GM12892 (cell line): Measurements from ENCODE around the gene SCUBE3.

Experiments used
- DNase-seq: peaks from one replicate; pipeline ENCODE4 v3.0.0; 2011; ENCODE audit not compliant: insufficient read length
- FAIRE-seq: peaks from 2 replicates; lab custom pipeline; 2011; peaks lifted over from hg19 to GRCh38; lab: Jason Lieb, UNC
- POLR2A ChIP-seq: IDR thresholded peaks from 2 replicates; pipeline ENCODE4 v1.6.1; 2011; ENCODE audit warnings: low read depth, low read length, control low read depth
- POLR2AphosphoS5 ChIP-seq: IDR thresholded peaks from 2 replicates; pipeline ENCODE4 v1.6.1; 2011; ENCODE audit warnings: low read depth, low read length, control low read depth
- TAF1 ChIP-seq: IDR thresholded peaks from 2 replicates; pipeline ENCODE4 v1.6.1; 2011; ENCODE audit warnings: low read depth, mild to moderate bottlenecking, control low read depth, low read length, borderline replicate concordance

Gene SCUBE3

GRCh38 chr6:35174088-35174434, 39.7 kb upstream of the SCUBE3 start:
- no peak for FAIRE-seq
- no peak for DNase-seq
- no peak for TF ChIP-seq TAF1
- TF ChIP-seq POLR2AphosphoS5 = no peak
- TF ChIP-seq POLR2A = no peak

DNA sequence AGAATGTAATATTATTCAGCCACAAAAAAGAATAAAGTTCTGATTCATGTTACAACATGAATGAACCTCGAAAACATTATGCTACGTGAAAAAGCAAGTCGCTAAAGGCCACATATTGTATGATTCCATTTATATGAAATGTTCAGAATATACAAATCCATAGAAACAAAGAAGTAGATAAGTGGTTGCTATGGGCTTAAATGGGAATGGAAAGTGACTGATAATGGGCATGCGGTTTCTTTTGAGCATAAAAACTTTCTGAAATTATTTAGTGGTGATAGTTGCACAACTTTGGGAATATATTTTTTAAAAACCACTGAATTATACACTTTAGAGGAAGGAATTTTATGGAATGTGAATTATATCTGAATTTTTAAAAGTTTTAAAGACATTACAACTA, 39.3 kb upstream of the SCUBE3 start:
- DNase-seq (no peak), FAIRE-seq (no peak)
- TF ChIP-seq TAF1 = no peak
- TF ChIP-seq POLR2AphosphoS5 = no peak
- no peak for TF ChIP-seq POLR2A

GRCh38 chr6:35176301-35177024, 37.3 kb upstream of the SCUBE3 start:
- TF ChIP-seq TAF1 (no peak), POLR2AphosphoS5 (no peak), POLR2A (no peak)
- DNase-seq (no peak), FAIRE-seq (no peak)

DNA sequence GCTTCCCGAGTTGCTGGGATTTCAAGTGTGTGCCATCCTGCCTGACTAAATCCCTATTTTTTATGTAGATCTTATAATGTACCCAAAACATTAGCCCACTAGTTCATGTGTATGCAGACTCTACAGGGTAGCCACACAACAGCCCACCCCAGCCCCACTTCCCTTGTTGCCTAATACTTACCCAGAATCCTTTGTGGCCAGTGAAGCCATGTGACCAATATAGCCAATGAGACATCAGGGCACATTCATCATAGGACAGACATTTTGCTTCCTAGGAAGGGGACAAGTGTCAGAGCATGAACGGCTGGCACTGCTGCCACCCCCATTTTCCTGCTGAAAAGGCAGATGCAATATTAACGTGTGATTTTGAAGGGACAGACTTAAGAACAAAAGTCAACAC, 36.6 kb upstream of the SCUBE3 start:
- DNase-seq (no peak), FAIRE-seq (no peak)
- TF ChIP-seq TAF1 (no peak), POLR2A (no peak), POLR2AphosphoS5 (no peak)

GRCh38 chr6:35177596-35177995, 36.2 kb upstream of the SCUBE3 start:
- no peak for TF ChIP-seq POLR2AphosphoS5
- no peak for TF ChIP-seq TAF1
- no peak for TF ChIP-seq POLR2A
- FAIRE-seq (no peak), DNase-seq (no peak)

DNA sequence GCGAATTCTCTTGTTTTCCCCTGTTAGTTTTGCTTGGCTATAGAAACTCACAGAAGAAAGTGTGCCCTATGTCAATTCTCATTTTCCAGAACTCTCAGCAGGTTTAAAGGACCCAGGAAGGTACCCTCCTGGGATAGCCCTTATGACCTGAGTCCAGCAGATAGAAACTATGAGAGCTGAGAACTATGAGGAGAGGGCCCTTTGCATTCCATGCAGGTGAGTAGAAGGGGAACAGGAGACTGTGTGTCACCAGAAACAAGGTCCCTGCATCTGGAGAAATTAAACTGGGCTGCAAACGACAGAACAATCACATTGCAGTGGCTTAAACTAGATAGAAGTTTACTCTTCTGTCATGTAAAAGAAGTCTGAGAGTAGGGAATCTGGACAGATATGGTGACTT, 35.7 kb upstream of the SCUBE3 start:
- no peak for DNase-seq
- TF ChIP-seq POLR2A = no peak
- TF ChIP-seq POLR2AphosphoS5 = no peak
- no peak for TF ChIP-seq TAF1
- FAIRE-seq = no peak

- DNase-seq (no peak), FAIRE-seq (no peak)
- TF ChIP-seq TAF1 = no peak
- TF ChIP-seq POLR2AphosphoS5 = no peak
- TF ChIP-seq POLR2A = no peak
These were observed 34.6 kb upstream of the SCUBE3 start for GRCh38 chr6:35178932-35179832.

GRCh38 chr6:35179901-35180535, 33.7 kb upstream of the SCUBE3 start:
- FAIRE-seq = no peak
- TF ChIP-seq TAF1 = no peak
- TF ChIP-seq POLR2A = no peak
- TF ChIP-seq POLR2AphosphoS5 = no peak
- no peak for DNase-seq

- TF ChIP-seq POLR2A (no peak), POLR2AphosphoS5 (no peak), TAF1 (no peak)
- FAIRE-seq (no peak), DNase-seq (no peak)
These were observed 32.3 kb upstream of the SCUBE3 start for GRCh38 chr6:35181308-35181932.

GRCh38 chr6:35181933-35182612, 31.7 kb upstream of the SCUBE3 start:
- no peak for TF ChIP-seq POLR2A
- TF ChIP-seq TAF1 = no peak
- no peak for TF ChIP-seq POLR2AphosphoS5
- no peak for FAIRE-seq
- DNase-seq = no peak
